GM23338 (cell line): ENCODE results near the gene NFYB. TPM values are rescaled to one million over a fixed set of nuclear protein-coding genes. Genes with fewer than 3 reads are reported as not detected.
"Not testable (repeated sequence)": the region's sequence is repeated elsewhere in the genome, so short reads cannot be mapped to it uniquely, and the experiment has no call there.

ENCODE experiments used
- ATAC-seq: fragments of 200-7000 bp; cut with Tn5 transposase; 3 replicates; pipeline ENCODE4 v1.9.1; 2020
- DNase-seq: peaks from one replicate; pipeline ENCODE4 v3.0.0-alpha.2; 2015; ENCODE audit warnings: low spot score
- H2AFZ ChIP-seq: fragments of 200-600 bp; sonication (generic); 2 replicates; pipeline ENCODE4 v1.8.0; 2016; ENCODE audit warnings: antibody characterized with exemption, mild to moderate bottlenecking, moderate library complexity
- H3F3A ChIP-seq: fragments of 200-600 bp; sonication (generic); replicated peaks from 2 replicates; pipeline ENCODE4 v1.8.0; 2017; ENCODE audit warnings: antibody characterized with exemption, mixed run types, low read depth
- H3K27ac ChIP-seq: fragments of 200-600 bp; sonication (generic); 2 replicates; pipeline ENCODE4 v1.6.1; 2016; ENCODE audit warnings: low read depth
- H3K27me3 ChIP-seq: fragments of 200-600 bp; sonication (generic); 2 replicates; pipeline ENCODE4 v1.8.0; 2016; ENCODE audit warnings: mild to moderate bottlenecking, mixed run types, moderate library complexity; ENCODE audit not compliant: insufficient read depth
- H3K36me3 ChIP-seq: fragments of 200-600 bp; sonication (generic); 2 replicates; pipeline ENCODE4 v1.8.0; 2016; ENCODE audit warnings: mild to moderate bottlenecking; ENCODE audit not compliant: insufficient read depth
- H3K4me1 ChIP-seq: fragments of 200-600 bp; sonication (generic); 2 replicates; pipeline ENCODE4 v1.8.0; 2016; ENCODE audit warnings: mild to moderate bottlenecking, moderate library complexity; ENCODE audit not compliant: insufficient read depth
- H3K4me2 ChIP-seq: fragments of 200-600 bp; sonication (generic); 2 replicates; pipeline ENCODE4 v1.7.1; 2017; ENCODE audit warnings: mixed run types
- H3K4me3 ChIP-seq: fragments of 200-600 bp; sonication (generic); 2 replicates; pipeline ENCODE4 v1.6.1; 2016; ENCODE audit warnings: mixed run types
- H3K79me2 ChIP-seq: fragments of 200-600 bp; sonication (generic); replicated peaks from 2 replicates; pipeline ENCODE4 v1.8.0; 2017; ENCODE audit warnings: mild to moderate bottlenecking; ENCODE audit not compliant: insufficient read depth
- H3K9me2 ChIP-seq: fragments of 200-600 bp; sonication (generic); 2 replicates; pipeline ENCODE4 v1.8.0; 2017; ENCODE audit not compliant: insufficient read depth
- H4K20me1 ChIP-seq: fragments of 200-600 bp; sonication (generic); replicated peaks from 2 replicates; pipeline ENCODE4 v1.8.0; 2017; ENCODE audit warnings: mild to moderate bottlenecking; ENCODE audit not compliant: insufficient read depth
- H3K27ac Mint-ChIP-seq: 2 replicates; pipeline ENCODE4 v1.8.0; 2020; ENCODE audit warnings: inconsistent platforms, mild to moderate bottlenecking, moderate library complexity, mixed read lengths
- H3K27me3 Mint-ChIP-seq: 3 replicates; pipeline ENCODE4 v1.8.0; 2022; ENCODE audit warnings: low read depth, mild to moderate bottlenecking, moderate library complexity, mixed read lengths, inconsistent platforms; ENCODE audit not compliant: insufficient read depth, poor library complexity
- H3K36me3 Mint-ChIP-seq: 3 replicates; pipeline ENCODE4 v1.8.0; 2021; ENCODE audit warnings: low read depth, mild to moderate bottlenecking, inconsistent platforms, moderate library complexity, mixed read lengths
- H3K4me1 Mint-ChIP-seq: 3 replicates; pipeline ENCODE4 v1.8.0; 2020; ENCODE audit warnings: mild to moderate bottlenecking, inconsistent platforms, mixed read lengths
- H3K4me3 Mint-ChIP-seq: 3 replicates; pipeline ENCODE4 v1.8.0; 2021; ENCODE audit warnings: moderate library complexity, mild to moderate bottlenecking, inconsistent platforms, mixed read lengths
- H3K9me3 Mint-ChIP-seq: 3 replicates; pipeline ENCODE4 v1.8.0; 2020; ENCODE audit warnings: moderate library complexity, mild to moderate bottlenecking, inconsistent platforms, mixed read lengths
- CREB1 ChIP-seq: fragments of 250-450 bp; sonication (Bioruptor Pico); IDR thresholded peaks from 2 replicates; pipeline ENCODE4 v1.5.0; 2020; ENCODE audit warnings: low read depth, mild to moderate bottlenecking, moderate library complexity
- EZH2 ChIP-seq: fragments of 200-600 bp; sonication (generic); IDR thresholded peaks from one replicate; pipeline ENCODE4 v1.8.0; 2017; ENCODE audit warnings: antibody characterized with exemption, mild to moderate bottlenecking, low read depth; ENCODE audit not compliant: unreplicated experiment
- EZH2phosphoT487 ChIP-seq: fragments of 200-600 bp; sonication (generic); IDR thresholded peaks from one replicate; pipeline ENCODE4 v1.8.1; 2018; ENCODE audit warnings: antibody characterized with exemption; ENCODE audit not compliant: unreplicated experiment
- JUNB ChIP-seq: IDR thresholded peaks from one replicate; pipeline ENCODE4 v1.6.1; 2016; ENCODE audit warnings: antibody characterized with exemption; ENCODE audit not compliant: unreplicated experiment
- NANOG ChIP-seq: IDR thresholded peaks from 2 replicates; pipeline ENCODE4 v1.6.1; 2016; ENCODE audit warnings: antibody characterized with exemption, borderline replicate concordance
- POLR2AphosphoS5 ChIP-seq: IDR thresholded peaks from 2 replicates; pipeline ENCODE4 v1.6.1; 2016; ENCODE audit warnings: antibody characterized with exemption, low read depth
- STAT1 ChIP-seq: IDR thresholded peaks from one replicate; pipeline ENCODE4 v1.6.1; 2016; ENCODE audit warnings: antibody characterized with exemption; ENCODE audit not compliant: unreplicated experiment
- ZNF331 ChIP-seq: fragments of 250-450 bp; sonication (Bioruptor Pico); IDR thresholded peaks from 2 replicates; pipeline ENCODE4 v1.5.0; 2020; ENCODE audit warnings: low read depth, mild to moderate bottlenecking, moderate library complexity
- ZNF462 ChIP-seq: fragments of 250-450 bp; sonication (Bioruptor Pico); IDR thresholded peaks from 2 replicates; pipeline ENCODE4 v1.5.0; 2020; ENCODE audit warnings: mild to moderate bottlenecking, moderate library complexity
- polyA plus RNA-seq: library from polyadenylated mRNA; unstranded; fragments of >200 nt; fragmentation: Nextera tagmentation; extraction: Ambion mirVana; gene quantifications from 2 replicates; pipeline ENCODE4 v1.2.1, GENCODE V29; 2016
- total RNA-seq: library from RNA; depleted of rRNA; stranded (reverse); fragments of >200 nt; shearing (Covaris generic); gene quantifications from 2 replicates; pipeline ENCODE4 v1.2.3, GENCODE V29; 2014
- TF ChIP-seq, protein P1 (sequence below): IDR thresholded peaks from one replicate; pipeline ENCODE4 v1.6.1; 2018; ENCODE audit warnings: antibody characterized with exemption; ENCODE audit not compliant: unreplicated experiment
- TF ChIP-seq, protein P2 (sequence below): IDR thresholded peaks from 2 replicates; pipeline ENCODE4 v1.6.1; 2016; ENCODE audit warnings: antibody characterized with exemption

NFYB gene
- total and polyA plus RNA-seq, 2 experiments from 2014 or later, result 32.7 to 67.2 TPM

DNA sequence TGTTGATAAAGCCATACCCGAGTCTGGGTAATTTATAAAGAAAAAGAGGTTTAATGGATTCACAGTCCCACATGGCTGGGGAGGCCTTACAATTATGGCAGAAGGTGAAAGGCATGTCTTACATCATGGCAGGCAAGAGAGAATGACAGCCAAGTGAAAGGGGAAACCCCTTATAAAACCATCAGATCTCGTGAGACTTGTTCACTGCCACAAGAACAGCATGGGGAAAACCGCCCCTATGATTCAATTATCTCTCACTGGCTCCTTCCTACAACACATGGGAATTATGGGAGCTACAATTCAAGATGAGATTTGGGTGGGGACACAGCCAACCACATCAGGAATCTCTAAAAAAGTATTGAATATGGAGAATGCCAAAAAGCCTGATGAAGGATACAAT lies 25.0 kb upstream of the NFYB start:
- not testable (repeated sequence) for DNase-seq, ATAC-seq, H3K4me1 Mint-ChIP-seq

DNA sequence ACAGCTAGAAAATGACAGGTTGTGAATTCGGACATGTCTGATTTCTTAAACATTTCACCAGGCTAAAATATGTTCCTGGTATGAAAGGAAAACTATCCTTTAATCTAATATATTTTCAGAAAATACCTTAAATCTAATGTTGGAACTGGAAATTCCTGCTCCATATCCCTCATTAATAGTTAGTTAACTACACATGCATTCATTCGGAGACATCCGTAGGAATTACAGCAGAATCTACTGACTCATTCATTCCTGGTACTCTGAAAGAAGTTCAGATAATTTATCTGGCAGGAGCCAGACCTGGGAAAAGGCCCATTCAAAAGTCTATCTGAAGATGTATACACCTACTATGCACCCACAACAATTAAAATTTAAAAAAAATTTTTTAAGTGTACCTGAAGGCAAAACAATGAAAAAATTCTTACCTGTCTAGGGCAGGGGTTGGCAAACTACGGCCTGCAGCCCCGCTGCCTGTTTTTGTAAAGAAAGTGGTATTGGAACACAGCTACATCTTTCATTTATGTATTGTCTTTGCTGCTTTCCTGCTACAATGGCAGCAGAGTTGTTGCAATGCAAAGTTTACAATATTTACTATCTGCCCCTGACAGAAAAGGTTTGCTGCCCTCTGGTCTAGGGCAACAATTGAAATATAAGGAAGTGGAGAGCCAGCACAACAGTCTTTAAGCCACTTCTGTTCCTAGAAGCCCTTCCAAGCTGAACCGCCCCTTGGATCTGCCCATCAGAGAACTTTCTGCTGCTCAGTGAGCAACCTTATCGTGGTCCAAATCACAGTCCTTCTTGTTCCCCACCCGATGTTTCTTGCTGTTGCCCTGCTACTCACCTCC lies 17.9 kb upstream of the NFYB start:
- H3F3A ChIP-seq, result no peaks in the 10 kb centered on the region
- H3K27ac ChIP-seq, result no peak overlapping the region
- no peaks in the 10 kb centered on the region for H3K36me3 ChIP-seq
- Mint-ChIP-seq H3K4me3 (no peak overlapping the region), H3K4me1 (no peaks in the 10 kb centered on the region), H3K36me3 (no peaks in the 10 kb centered on the region), H3K27me3 (peaks cover 2% of the 10 kb centered on the region), H3K9me3 (no peaks in the 10 kb centered on the region), H3K27ac (no peak overlapping the region)
- no peaks in the 10 kb centered on the region for H3K27me3 ChIP-seq
- no peaks in the 10 kb centered on the region for H3K9me2 ChIP-seq
- H3K4me3 ChIP-seq, result no peak overlapping the region
- DNase-seq (no peak), ATAC-seq (no peak)
- no peaks in the 10 kb centered on the region for H3K4me1 ChIP-seq
- no peaks in the 10 kb centered on the region for H3K79me2 ChIP-seq
- no peaks in the 10 kb centered on the region for H4K20me1 ChIP-seq
- H3K4me2 ChIP-seq, result no peak overlapping the region
- no peak overlapping the region; the same call in 1 of the 2 replicates for H2AFZ ChIP-seq
- TF ChIP-seq ZNF462 (CRISPR knock-in tag) (no peak), ZNF331 (CRISPR knock-in tag) (no peak), EZH2 (no peak), POLR2AphosphoS5 (no peak), STAT1 (no peak), EZH2phosphoT487 (no peak), NANOG (no peak), JUNB (no peak), CREB1 (CRISPR knock-in tag) (no peak)
- TF ChIP-seq, protein P1, sequence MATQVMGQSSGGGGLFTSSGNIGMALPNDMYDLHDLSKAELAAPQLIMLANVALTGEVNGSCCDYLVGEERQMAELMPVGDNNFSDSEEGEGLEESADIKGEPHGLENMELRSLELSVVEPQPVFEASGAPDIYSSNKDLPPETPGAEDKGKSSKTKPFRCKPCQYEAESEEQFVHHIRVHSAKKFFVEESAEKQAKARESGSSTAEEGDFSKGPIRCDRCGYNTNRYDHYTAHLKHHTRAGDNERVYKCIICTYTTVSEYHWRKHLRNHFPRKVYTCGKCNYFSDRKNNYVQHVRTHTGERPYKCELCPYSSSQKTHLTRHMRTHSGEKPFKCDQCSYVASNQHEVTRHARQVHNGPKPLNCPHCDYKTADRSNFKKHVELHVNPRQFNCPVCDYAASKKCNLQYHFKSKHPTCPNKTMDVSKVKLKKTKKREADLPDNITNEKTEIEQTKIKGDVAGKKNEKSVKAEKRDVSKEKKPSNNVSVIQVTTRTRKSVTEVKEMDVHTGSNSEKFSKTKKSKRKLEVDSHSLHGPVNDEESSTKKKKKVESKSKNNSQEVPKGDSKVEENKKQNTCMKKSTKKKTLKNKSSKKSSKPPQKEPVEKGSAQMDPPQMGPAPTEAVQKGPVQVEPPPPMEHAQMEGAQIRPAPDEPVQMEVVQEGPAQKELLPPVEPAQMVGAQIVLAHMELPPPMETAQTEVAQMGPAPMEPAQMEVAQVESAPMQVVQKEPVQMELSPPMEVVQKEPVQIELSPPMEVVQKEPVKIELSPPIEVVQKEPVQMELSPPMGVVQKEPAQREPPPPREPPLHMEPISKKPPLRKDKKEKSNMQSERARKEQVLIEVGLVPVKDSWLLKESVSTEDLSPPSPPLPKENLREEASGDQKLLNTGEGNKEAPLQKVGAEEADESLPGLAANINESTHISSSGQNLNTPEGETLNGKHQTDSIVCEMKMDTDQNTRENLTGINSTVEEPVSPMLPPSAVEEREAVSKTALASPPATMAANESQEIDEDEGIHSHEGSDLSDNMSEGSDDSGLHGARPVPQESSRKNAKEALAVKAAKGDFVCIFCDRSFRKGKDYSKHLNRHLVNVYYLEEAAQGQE, result no peak
- TF ChIP-seq, protein P2, sequence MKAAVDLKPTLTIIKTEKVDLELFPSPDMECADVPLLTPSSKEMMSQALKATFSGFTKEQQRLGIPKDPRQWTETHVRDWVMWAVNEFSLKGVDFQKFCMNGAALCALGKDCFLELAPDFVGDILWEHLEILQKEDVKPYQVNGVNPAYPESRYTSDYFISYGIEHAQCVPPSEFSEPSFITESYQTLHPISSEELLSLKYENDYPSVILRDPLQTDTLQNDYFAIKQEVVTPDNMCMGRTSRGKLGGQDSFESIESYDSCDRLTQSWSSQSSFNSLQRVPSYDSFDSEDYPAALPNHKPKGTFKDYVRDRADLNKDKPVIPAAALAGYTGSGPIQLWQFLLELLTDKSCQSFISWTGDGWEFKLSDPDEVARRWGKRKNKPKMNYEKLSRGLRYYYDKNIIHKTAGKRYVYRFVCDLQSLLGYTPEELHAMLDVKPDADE, result no peak

More for the DNA sequence above, 25.0 kb upstream of the NFYB start:
- not testable (repeated sequence) for H3K36me3 ChIP-seq, H3K4me3 ChIP-seq, H3K27ac Mint-ChIP-seq, H3K27me3 ChIP-seq, H3K4me3 Mint-ChIP-seq, H3K4me2 ChIP-seq, H3K79me2 ChIP-seq, H3K9me3 Mint-ChIP-seq, H3K27me3 Mint-ChIP-seq, H3K27ac ChIP-seq, H3K9me2 ChIP-seq, H3K36me3 Mint-ChIP-seq, H4K20me1 ChIP-seq, H3F3A ChIP-seq, H2AFZ ChIP-seq, H3K4me1 ChIP-seq
